ENCODE measurements around the gene NRG3. TPM values are rescaled to one million over a fixed set of nuclear protein-coding genes. Genes with fewer than 3 reads are reported as not detected.

The NRG3 gene
- total and polyA plus RNA-seq, 8 donors, result 0.14 to 0.59 (median 0.25) TPM; not detected in 2

DNA sequence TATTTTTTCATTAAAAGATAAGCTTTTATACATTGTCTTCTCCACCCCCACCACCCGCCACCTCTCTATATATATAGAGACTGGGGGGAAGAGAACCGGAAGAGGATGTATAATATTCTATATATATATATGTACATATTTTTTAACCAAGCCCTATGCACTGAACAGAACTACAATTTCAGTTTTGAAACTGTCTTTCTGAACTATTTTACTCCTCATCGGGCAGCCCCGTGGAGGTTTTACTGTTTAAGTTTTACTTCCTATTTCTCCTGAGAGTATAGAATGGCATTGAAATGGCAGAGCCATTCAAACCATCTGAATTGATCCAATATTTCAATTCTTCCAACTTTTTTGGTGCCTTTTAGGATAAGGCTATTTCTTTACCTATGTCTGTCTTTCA, 1047.1 kb downstream of the NRG3 start:
- H3K4me3 ChIP-seq, result no peak overlapping the region
- 84 to 95% methylated on average over 4 of the region's 4 CpGs for WGBS, 2 donors
- H3K4me1 ChIP-seq, result peaks cover 0 to 7% (median 6%) of the 10 kb centered on the region in 3 donors
- H3K27ac ChIP-seq, result no peak overlapping the region
- DNase-seq, result no peak
- no peaks in the 10 kb centered on the region for H3K9me3 ChIP-seq
- no peak for FAIRE-seq
- intact Hi-C loops (cut with DNase I), result no loop called here
- no peaks in the 10 kb centered on the region for H3K27me3 ChIP-seq
- no peak for ATAC-seq
- TF ChIP-seq, protein P1, sequence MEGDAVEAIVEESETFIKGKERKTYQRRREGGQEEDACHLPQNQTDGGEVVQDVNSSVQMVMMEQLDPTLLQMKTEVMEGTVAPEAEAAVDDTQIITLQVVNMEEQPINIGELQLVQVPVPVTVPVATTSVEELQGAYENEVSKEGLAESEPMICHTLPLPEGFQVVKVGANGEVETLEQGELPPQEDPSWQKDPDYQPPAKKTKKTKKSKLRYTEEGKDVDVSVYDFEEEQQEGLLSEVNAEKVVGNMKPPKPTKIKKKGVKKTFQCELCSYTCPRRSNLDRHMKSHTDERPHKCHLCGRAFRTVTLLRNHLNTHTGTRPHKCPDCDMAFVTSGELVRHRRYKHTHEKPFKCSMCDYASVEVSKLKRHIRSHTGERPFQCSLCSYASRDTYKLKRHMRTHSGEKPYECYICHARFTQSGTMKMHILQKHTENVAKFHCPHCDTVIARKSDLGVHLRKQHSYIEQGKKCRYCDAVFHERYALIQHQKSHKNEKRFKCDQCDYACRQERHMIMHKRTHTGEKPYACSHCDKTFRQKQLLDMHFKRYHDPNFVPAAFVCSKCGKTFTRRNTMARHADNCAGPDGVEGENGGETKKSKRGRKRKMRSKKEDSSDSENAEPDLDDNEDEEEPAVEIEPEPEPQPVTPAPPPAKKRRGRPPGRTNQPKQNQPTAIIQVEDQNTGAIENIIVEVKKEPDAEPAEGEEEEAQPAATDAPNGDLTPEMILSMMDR (IDR thresholded peaks at IDR 0.05), result no peak
- no peaks in the 10 kb centered on the region for H3K36me3 ChIP-seq

GRCh38 chr10:82922755-82923154, 1047.8 kb downstream of the NRG3 start:
- no peak for ATAC-seq

DNA sequence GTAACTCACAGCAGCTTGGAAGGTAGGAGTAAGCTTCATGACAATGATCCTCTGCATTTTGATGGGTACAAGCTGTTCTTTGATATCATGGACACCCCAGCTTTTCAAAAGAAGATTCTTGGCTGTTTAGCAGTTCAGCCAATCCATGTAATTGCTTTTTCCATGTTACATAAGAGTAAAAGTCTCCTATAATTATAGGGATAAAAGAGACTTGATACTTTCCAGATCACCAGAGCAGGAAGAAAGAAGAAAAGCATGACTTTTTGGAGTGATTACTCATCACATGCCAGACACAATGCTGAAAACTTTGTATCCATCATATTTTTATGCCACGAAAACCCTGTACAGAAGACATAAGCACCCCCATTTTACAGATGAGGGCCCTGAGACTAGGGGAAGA, 1049.7 kb downstream of the NRG3 start:
- no peak for ATAC-seq
- no peaks in the 10 kb centered on the region for H3K9me3 ChIP-seq
- no peak for DNase-seq
- H3K4me1 ChIP-seq, result no peaks in the 10 kb centered on the region
- TF ChIP-seq, protein P1 (IDR thresholded peaks at IDR 0.05), result no peak
- WGBS, 2 donors, result 80 to 97% methylated on average over 1 of the region's 1 CpG
- FAIRE-seq, result no peak
- no peaks in the 10 kb centered on the region for H3K36me3 ChIP-seq
- H3K27ac ChIP-seq, result no peak overlapping the region
- H3K27me3 ChIP-seq, result no peaks in the 10 kb centered on the region
- H3K4me3 ChIP-seq, result no peak overlapping the region
- intact Hi-C loops (cut with DNase I), result no loop called here

More at GRCh38 chr10:82922755-82923154, 1047.8 kb downstream of the NRG3 start:
- peaks cover 0 to 7% (median 6%) of the 10 kb centered on the region in 3 donors for H3K4me1 ChIP-seq
- TF ChIP-seq, protein P1 (IDR thresholded peaks at IDR 0.05), result no peak
- H3K27me3 ChIP-seq, result no peaks in the 10 kb centered on the region
- FAIRE-seq, result no peak
- no peak overlapping the region for H3K4me3 ChIP-seq
- DNase-seq, result no peak
- 49 to 79% methylated on average over 2 of the region's 2 CpGs for WGBS, 2 donors
- no peaks in the 10 kb centered on the region for H3K9me3 ChIP-seq
- intact Hi-C loops (cut with DNase I), result no loop called here
- H3K36me3 ChIP-seq, result no peaks in the 10 kb centered on the region
- H3K27ac ChIP-seq, result no peak overlapping the region

DNA sequence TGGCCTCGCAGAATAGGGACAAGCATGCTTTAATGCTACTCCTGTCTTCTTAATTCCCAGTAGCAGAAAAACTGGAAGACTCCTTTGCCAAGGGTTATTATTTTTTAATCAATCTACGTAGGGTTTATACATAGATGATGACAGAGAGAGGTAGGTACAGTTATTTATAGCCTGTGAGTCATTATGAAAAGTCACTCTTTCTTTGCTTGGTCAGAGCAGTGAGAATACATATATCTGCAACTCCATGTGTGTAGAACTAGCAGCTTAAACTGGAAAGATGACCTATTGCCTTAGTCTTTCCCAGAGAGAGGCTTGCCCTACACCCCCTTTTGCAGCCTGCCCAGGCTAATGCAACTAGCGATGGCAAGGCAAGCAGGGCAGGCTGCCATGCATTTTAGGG, 1050.6 kb downstream of the NRG3 start:
- intact Hi-C loops (cut with DNase I), result no loop called here
- no peaks in the 10 kb centered on the region for H3K36me3 ChIP-seq
- no peaks in the 10 kb centered on the region for H3K4me1 ChIP-seq
- FAIRE-seq (no peak), DNase-seq (no peak), ATAC-seq (no peak)
- no peaks in the 10 kb centered on the region for H3K9me3 ChIP-seq
- H3K27me3 ChIP-seq, result no peaks in the 10 kb centered on the region
- H3K27ac ChIP-seq, result no peak overlapping the region
- TF ChIP-seq, protein P1 (IDR thresholded peaks at IDR 0.05), result no peak
- no peak overlapping the region for H3K4me3 ChIP-seq
- 80 to 82% methylated on average over 3 of the region's 3 CpGs for WGBS, 2 donors

GRCh38 chr10:82932451-82932850, 1057.5 kb downstream of the NRG3 start:
- Histone ChIP-seq H3K9me3 (no peaks in the 10 kb centered on the region), H3K4me3 (no peak overlapping the region), H3K27me3 (no peaks in the 10 kb centered on the region), H3K27ac (no peak overlapping the region), H3K4me1 (no peaks in the 10 kb centered on the region), H3K36me3 (no peaks in the 10 kb centered on the region)
- TF ChIP-seq, protein P1 (IDR thresholded peaks at IDR 0.05), result no peak
- 61 to 77% methylated on average over 3 of the region's 3 CpGs for WGBS, 2 donors
- intact Hi-C loops (cut with DNase I), result no loop called here
- FAIRE-seq (no peak), ATAC-seq (no peak), DNase-seq (no peak)
